GM19351 (cell line): ENCODE results near the gene CCL23.

ENCODE experiments used
- ATAC-seq: cut with Tn5 transposase; IDR thresholded peaks from one replicate; pipeline ENCODE4 v1.9.1; 2021; ENCODE audit warnings: mild to moderate bottlenecking, moderate library complexity; ENCODE audit not compliant: unreplicated experiment

CCL23 gene

DNA sequence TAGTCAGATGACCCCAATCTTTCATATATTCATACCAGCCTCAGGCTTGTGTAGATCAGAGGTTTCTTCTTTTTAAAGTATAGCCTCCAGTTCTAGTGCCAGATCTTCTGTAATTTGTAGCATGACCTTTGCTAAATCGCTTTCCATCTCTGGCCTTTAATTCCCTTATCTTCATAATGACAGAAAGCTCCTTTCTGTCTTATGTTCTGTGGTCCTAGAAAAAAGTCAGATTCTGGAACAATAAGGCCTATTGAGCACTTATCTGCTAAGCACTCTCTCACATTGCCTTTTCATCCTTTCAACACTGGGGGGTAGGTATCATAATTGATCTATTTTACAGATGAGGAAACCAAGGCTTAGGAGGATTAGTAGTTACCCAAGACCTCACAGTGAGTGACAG lies 45.7 kb downstream of the CCL23 start:
- no peak for ATAC-seq

DNA sequence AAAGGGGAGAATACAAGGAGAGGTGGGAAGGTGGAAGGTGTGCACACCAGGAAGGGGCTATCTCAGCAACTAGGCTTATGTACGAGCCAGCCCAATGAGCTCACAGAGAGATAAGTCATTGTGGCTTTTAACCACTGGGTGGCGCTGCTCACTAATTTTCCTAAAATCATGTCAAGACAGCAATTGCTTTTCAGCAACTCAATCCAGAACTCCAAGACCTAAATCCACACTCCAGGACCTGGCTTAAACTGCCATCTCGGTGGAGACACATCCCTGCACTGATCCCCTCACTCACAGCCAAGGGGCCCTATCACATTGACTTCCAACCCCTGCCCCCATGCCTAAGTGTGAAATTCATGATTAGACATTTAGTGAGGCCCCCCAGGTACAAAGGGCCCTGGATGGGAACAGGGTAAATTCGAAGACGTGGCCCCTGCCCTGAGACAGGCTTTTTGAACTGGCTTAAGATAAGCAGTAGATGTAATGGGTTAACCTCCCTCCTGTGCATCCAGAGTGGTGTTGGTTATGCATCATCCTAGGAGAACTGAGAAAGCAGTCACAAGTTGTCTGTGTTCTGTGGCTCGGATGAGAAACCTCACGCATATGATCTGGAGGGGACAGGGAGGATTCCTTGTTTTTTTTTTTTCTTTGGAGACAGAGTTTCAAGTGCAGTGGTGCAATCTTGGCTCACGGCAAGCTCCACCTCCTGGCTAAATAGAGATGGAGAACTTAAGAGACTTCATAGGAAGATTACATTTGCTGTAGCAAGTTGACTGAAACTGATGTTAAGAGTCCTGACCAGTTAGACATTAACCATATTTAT lies 48.0 kb downstream of the CCL23 start:
- no peak for ATAC-seq

DNA sequence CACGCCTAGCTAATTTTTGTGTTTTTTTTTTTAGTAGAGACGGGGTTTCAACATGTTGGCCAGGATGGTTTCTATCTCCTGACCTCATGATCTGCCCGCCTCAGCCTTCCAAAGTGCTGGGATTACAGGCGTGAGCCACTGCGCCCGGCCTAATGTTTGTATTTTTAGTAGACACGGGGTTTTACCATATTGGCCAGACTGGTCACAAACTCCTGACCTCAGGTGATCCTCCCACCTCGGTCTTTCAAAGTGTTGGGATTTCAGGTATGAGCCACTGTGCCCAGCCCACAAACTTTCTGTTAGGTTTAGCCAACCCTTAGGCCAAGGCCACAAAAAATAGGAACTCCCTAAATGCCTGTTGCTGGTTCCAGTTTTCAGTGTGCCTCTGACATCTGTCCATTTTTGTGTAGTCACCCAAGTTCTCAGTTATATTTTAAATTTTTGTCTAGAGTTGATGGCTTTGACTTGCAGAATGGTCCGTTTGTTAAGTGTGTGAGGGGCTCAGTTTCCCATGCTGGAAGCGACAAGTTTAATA lies 49.2 kb downstream of the CCL23 start:
- ATAC-seq: no peak

DNA sequence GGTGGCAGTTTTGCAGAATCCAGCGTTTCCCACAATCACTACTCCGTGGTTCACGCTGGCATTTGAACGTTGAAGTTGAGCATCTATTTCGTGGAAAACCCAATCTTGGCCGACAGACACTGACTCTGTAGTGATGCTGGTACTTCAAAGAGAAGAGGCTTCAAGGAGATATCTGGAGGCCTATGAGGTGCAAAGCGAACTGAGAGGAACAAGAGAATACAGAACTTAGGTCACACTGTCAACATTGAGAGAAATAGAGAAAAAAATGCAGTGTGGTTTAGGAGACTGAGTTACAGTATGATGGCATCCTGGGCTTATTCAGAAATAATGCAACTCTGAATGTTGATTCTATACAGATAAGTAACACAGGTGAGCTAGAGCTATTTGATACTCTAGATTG lies 52.5 kb downstream of the CCL23 start:
- no peak for ATAC-seq

DNA sequence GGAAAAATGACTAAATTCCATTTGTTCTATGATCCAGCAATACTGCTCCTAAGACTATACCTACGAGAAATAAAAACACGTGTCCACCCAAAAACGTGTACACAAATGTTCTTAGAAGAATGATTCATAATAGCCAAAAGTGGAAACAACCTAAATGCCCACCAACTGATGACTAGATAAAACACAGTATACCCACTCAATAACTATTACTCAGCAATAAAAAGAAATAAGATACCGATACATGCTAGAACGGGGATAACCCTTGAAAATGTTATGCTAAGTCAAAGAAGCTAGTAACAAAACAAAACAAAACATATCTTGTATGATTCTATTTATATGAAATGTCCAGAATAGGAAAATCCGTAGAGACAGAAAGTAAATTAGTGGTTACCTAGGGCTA lies 54.1 kb downstream of the CCL23 start:
- ATAC-seq: no peak
